SK-N-SH (cell line): ENCODE measurements around the gene NEU4. TPM values are rescaled to one million over a fixed set of nuclear protein-coding genes. Genes with fewer than 3 reads are reported as not detected.
A peak's percentile ranks its signal among the peaks of the same experiment; 100 is the strongest.

Experiments
- CTCF ChIA-PET: fragments of 300-600, 350-600 bp; formaldehyde crosslinking; extraction: SDS; loops from one replicate; lab custom pipeline; 2021; lab: Yijun Ruan, JAX
- POLR2A ChIA-PET: fragments of 350-600 bp; sonication (Branson Sonifier 250); formaldehyde crosslinking; extraction: SDS; loops from one replicate; lab custom pipeline; 2020; ENCODE audit warnings: antibody characterized with exemption, inconsistent platforms; lab: Yijun Ruan, JAX
- DNase-seq: peaks from one replicate; pipeline ENCODE4 v3.0.0; 2012
- H2AFZ ChIP-seq: fragments of 200-600 bp; sonication (generic); 2 replicates; pipeline ENCODE4 v1.8.1; 2016; ENCODE audit warnings: antibody characterized with exemption, mild to moderate bottlenecking, low read depth
- H3F3A ChIP-seq: fragments of 200-600 bp; sonication (generic); replicated peaks from 2 replicates; pipeline ENCODE3; 2016; ENCODE audit warnings: antibody characterized with exemption, mild to moderate bottlenecking; ENCODE audit not compliant: insufficient read depth
- H3K27ac ChIP-seq, 2 experiments: fragments of 200-500 bp in 1 of 2; fragments of 200-600 bp in 1 of 2; sonication (Bioruptor generic) in 1 of 2; sonication (generic), shearing (Covaris generic) in 1 of 2; 2 replicates each; pipeline versions ENCODE4 v1.5.1 to v1.6.1; 2014 to 2016; ENCODE audit warnings: low read depth in 2 of 2, inconsistent platforms in 1 of 2, low read length in 1 of 2, mild to moderate bottlenecking in 1 of 2, mixed read lengths in 1 of 2
- H3K27me3 ChIP-seq: fragments of 200-600 bp; sonication (generic), shearing (Covaris generic); 2 replicates; pipeline ENCODE4 v1.6.1; 2016; ENCODE audit warnings: mixed run types; ENCODE audit not compliant: insufficient read depth
- H3K36me3 ChIP-seq, 2 experiments: fragments of 200-500 bp in 1 of 2; fragments of 200-600 bp in 1 of 2; sonication (Bioruptor generic) in 1 of 2; sonication (generic) in 1 of 2; replicated peaks in 1 of 2; 2 replicates each; pipeline versions ENCODE3 to v1.5.1; 2014 to 2016; ENCODE audit warnings: low read length in 1 of 2, mild to moderate bottlenecking in 1 of 2; ENCODE audit not compliant: insufficient read depth in 2 of 2, control insufficient read depth in 1 of 2
- H3K4me1 ChIP-seq, 2 experiments: fragments of 200-500 bp in 1 of 2; fragments of 200-600 bp in 1 of 2; sonication (Bioruptor generic) in 1 of 2; sonication (generic), shearing (Covaris generic) in 1 of 2; 2 replicates each; pipeline versions ENCODE4 v1.5.1 to v1.6.1; 2014 to 2016; ENCODE audit warnings: low read depth in 1 of 2, low read length in 1 of 2, mixed run types in 1 of 2; ENCODE audit not compliant: insufficient read depth in 2 of 2, control insufficient read depth in 1 of 2
- H3K4me2 ChIP-seq: fragments of 200-600 bp; sonication (generic), shearing (Covaris generic); 2 replicates; pipeline ENCODE4 v1.6.1; 2017; ENCODE audit warnings: mixed run types
- H3K4me3 ChIP-seq, 2 experiments: fragments of 200-500 bp in 1 of 2; fragments of 200-600 bp in 1 of 2; sonication (Bioruptor generic) in 1 of 2; sonication (generic), shearing (Covaris generic) in 1 of 2; 2 replicates each; pipeline versions ENCODE4 v1.5.1 to v1.8.1; 2014 to 2016; ENCODE audit warnings: low read depth in 2 of 2, inconsistent platforms in 1 of 2, low read length in 1 of 2, mild to moderate bottlenecking in 1 of 2, mixed read lengths in 1 of 2, moderate library complexity in 1 of 2
- H3K79me2 ChIP-seq: fragments of 200-600 bp; sonication (generic); 2 replicates; pipeline ENCODE4 v1.8.1; 2017; ENCODE audit warnings: mild to moderate bottlenecking; ENCODE audit not compliant: insufficient read depth
- H3K9ac ChIP-seq: fragments of 200-600 bp; sonication (generic); 2 replicates; pipeline ENCODE4 v1.6.1; 2017; ENCODE audit warnings: mixed run types
- H3K9me2 ChIP-seq: fragments of 200-600 bp; sonication (generic); 2 replicates; pipeline ENCODE4 v1.6.1; 2017; ENCODE audit warnings: mixed run types
- H3K9me3 ChIP-seq: fragments of 200-600 bp; sonication (generic); 2 replicates; pipeline ENCODE4 v1.6.1; 2017; ENCODE audit warnings: mixed run types, mild to moderate bottlenecking, moderate library complexity
- H4K20me1 ChIP-seq: fragments of 200-600 bp; sonication (generic); 2 replicates; pipeline ENCODE4 v1.6.1; 2017; ENCODE audit warnings: mild to moderate bottlenecking, mixed run types; ENCODE audit not compliant: insufficient read depth
- ELF1 ChIP-seq: IDR thresholded peaks from 2 replicates; pipeline ENCODE4 v1.4.0; 2012
- EP300 ChIP-seq, 2 experiments: IDR thresholded peaks; 2 replicates each; pipeline versions ENCODE4 v1.4.0 to v1.6.1; 2012; ENCODE audit warnings: borderline replicate concordance in 1 of 2, low read depth in 1 of 2, low read length in 1 of 2
- GABPA ChIP-seq: IDR thresholded peaks from 2 replicates; pipeline ENCODE4 v1.4.0; 2012; ENCODE audit warnings: low read depth, mild to moderate bottlenecking
- GATA2 ChIP-seq: sonication (generic); formaldehyde crosslinking; IDR thresholded peaks from 2 replicates; pipeline ENCODE4 v1.5.0; 2020; ENCODE audit warnings: mild to moderate bottlenecking, missing genetic modification reagents
- MXI1 ChIP-seq: IDR thresholded peaks from 2 replicates; pipeline ENCODE4 v1.6.1; 2012; ENCODE audit warnings: mild to moderate bottlenecking, low read depth, low read length, improper control_type of control experiment
- NFIC ChIP-seq: IDR thresholded peaks from 2 replicates; pipeline ENCODE4 v1.4.0; 2012; ENCODE audit warnings: borderline replicate concordance
- NRF1 ChIP-seq: IDR thresholded peaks from 2 replicates; pipeline ENCODE4 v1.6.1; 2012; ENCODE audit warnings: low read depth, mild to moderate bottlenecking, low read length
- POLR2AphosphoS5 ChIP-seq: IDR thresholded peaks from 2 replicates; pipeline ENCODE4 v1.6.1; 2012; ENCODE audit warnings: low read depth, low read length
- RCOR1 ChIP-seq: fragments of 150-350 bp; IDR thresholded peaks from 2 replicates; pipeline ENCODE4 v1.6.1; 2017; ENCODE audit warnings: antibody characterized with exemption, low read length
- SIN3A ChIP-seq: IDR thresholded peaks from 2 replicates; pipeline ENCODE4 v1.6.1; 2012; ENCODE audit warnings: low read depth, mild to moderate bottlenecking, low read length, moderate library complexity, borderline replicate concordance
- SMC3 ChIP-seq: IDR thresholded peaks from 2 replicates; pipeline ENCODE4 v1.6.1; 2012; ENCODE audit warnings: low read depth, low read length, improper control_type of control experiment
- TCF12 ChIP-seq: IDR thresholded peaks from 2 replicates; pipeline ENCODE4 v1.4.0; 2012
- WGBS: methylation state at CpG from one replicate; pipeline ENCODE4 v1.1.6; 2017; ENCODE audit warnings: low lambda C conversion rate; 5-methylcytosine and 5-hydroxymethylcytosine counted together
- polyA plus RNA-seq, 3 experiments: library from polyadenylated mRNA; depleted of rRNA; stranded (reverse); fragments of >200 nt; gene quantifications; 2 replicates each; pipeline ENCODE4 v1.2.3, GENCODE V29; 2012
- TF ChIP-seq, protein P1 (sequence below): fragments of 150-350 bp; IDR thresholded peaks from 2 replicates; pipeline ENCODE4 v1.6.1; 2016; ENCODE audit warnings: mild to moderate bottlenecking, low read depth, low read length
- TF ChIP-seq, protein P2 (sequence below): IDR thresholded peaks from 2 replicates; pipeline ENCODE4 v1.4.0; 2012; ENCODE audit warnings: low read depth

The NEU4 gene
- polyA plus RNA-seq, 1 of the 3 experiments (the other 2 are of a cell fraction): 0.05 TPM

DNA sequence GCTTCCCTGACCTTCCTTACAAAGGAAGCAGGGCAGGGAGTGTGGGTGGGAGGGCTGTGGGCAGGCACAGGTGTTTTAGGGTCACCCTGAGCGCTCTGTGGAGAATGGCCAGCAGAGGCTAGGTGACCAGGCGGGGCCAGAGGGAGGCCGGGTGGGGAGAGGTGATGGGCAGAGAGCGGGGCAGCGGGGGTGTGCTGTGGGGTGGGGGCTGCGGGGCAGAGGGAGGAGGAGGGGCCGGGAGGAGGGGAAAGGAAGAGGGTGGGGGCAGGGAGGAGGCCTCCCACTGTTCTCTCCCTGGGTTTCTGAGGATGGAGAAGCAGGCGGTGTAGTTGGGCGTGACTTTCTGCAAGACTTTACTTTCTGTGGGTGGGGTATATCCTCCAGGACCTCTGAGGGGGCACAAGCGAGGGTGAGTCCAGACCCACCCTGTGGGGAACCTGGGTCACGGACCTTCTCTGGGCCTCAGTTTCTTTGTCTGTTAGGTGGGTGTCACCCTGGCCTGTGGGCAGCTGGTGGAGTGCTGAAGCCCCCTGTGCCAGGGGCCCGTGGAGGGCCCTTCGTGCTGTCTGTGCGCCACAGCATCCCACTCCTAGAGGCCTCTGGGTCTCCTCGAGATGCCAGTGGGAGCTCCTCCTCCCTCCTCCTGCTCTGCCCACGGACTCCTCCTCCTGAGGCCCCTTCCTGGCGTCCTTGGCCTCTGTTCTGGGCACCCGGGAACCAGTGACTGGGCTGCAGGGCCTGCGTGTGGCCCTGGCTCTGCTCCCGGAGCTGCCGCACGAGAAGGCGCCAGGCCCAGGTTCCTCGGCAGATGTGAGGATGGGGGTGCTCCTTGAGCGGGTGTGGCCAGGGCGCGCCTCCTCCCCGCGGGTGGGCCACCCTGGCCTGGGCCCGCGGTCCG is 6.3 kb upstream of the NEU4 start:
- no peaks in the 10 kb centered on the region for H3K27me3 ChIP-seq
- H3K27ac ChIP-seq: peak overlapping the region in 1 of 2 experiments; percentile 93; a peak in 1 of 4 replicates
- 93% methylated on average over 18 of the region's 32 CpGs for WGBS
- H3K9me3 ChIP-seq: no peaks in the 10 kb centered on the region
- H2AFZ ChIP-seq: no peak overlapping the region
- POLR2A ChIA-PET: no interaction called here
- no peaks in the 10 kb centered on the region for H3K79me2 ChIP-seq
- no peaks in the 10 kb centered on the region for H3K36me3 ChIP-seq
- H3K4me3 ChIP-seq: no peak overlapping the region
- H3F3A ChIP-seq: no peaks in the 10 kb centered on the region
- peak; percentile 29 for DNase-seq
- H3K9ac ChIP-seq: no peak overlapping the region
- H3K4me2 ChIP-seq: no peak overlapping the region
- peaks cover 6 to 35% of the 10 kb centered on the region in 2 experiments; a peak in 3 of 4 replicates for H3K4me1 ChIP-seq
- no peaks in the 10 kb centered on the region for H4K20me1 ChIP-seq
- TF ChIP-seq, protein P1, sequence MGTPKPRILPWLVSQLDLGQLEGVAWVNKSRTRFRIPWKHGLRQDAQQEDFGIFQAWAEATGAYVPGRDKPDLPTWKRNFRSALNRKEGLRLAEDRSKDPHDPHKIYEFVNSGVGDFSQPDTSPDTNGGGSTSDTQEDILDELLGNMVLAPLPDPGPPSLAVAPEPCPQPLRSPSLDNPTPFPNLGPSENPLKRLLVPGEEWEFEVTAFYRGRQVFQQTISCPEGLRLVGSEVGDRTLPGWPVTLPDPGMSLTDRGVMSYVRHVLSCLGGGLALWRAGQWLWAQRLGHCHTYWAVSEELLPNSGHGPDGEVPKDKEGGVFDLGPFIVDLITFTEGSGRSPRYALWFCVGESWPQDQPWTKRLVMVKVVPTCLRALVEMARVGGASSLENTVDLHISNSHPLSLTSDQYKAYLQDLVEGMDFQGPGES: no peak
- TF ChIP-seq SMC3 (no peak), GABPA (no peak), TCF12 (no peak), NFIC (no peak), MXI1 (no peak), POLR2AphosphoS5 (no peak), RCOR1 (no peak), SIN3A (no peak), ELF1 (no peak), EP300 (IDR thresholded peaks at IDR 0.05; ENCODE audit: borderline replicate concordance in 1 of 2, low read depth in 1 of 2, low read length in 1 of 2) (no peak), NRF1 (no peak)
- TF ChIP-seq, protein P2, sequence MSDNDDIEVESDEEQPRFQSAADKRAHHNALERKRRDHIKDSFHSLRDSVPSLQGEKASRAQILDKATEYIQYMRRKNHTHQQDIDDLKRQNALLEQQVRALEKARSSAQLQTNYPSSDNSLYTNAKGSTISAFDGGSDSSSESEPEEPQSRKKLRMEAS: no peak
- CTCF ChIA-PET: interaction anchor here (1.4 to 2.0 kb wide), 3 partner anchors 68 to 100 kb away, joined by 5 to 7 read pairs (median 5); partner anchors contain the start of genes D2HGDH and ING5
- no peaks in the 10 kb centered on the region for H3K9me2 ChIP-seq

DNA sequence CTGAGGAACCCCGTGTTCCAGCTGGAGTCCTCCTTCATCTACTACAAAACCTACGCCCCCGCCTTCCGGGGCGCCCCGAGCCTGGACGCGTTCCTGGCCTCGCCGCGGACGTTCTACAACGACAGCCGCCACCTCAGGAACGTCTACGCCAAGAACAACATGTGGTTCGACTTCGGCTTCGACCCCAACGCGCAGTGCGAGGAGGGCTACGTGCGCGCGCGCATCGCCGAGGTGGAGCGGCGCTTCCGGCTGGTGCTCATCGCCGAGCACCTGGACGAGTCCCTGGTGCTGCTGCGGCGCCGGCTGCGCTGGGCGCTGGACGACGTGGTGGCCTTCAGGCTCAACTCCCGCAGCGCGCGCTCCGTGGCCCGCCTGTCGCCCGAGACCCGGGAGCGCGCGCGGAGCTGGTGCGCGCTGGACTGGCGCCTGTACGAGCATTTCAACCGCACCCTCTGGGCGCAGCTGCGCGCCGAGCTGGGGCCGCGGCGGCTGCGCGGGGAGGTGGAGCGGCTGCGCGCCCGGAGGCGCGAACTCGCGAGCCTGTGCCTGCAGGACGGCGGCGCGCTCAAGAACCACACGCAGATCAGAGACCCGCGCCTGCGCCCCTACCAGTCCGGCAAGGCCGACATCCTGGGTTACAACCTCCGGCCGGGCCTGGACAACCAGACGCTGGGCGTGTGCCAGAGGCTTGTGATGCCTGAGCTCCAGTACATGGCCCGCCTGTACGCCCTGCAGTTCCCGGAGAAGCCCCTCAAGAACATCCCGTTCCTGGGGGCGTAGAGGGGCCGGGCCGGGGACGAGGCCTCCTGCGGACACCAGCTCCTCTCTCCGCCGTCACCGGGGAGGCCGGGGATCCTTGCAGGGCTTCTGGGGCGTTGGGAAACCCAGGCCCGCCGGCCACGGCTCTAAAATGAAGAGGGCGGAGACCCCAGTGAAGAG is 5.3 kb upstream of the NEU4 start:
- no peak overlapping the region for H3K9ac ChIP-seq
- peak; percentile 75 for DNase-seq
- H2AFZ ChIP-seq: no peak overlapping the region
- H3F3A ChIP-seq: no peaks in the 10 kb centered on the region
- POLR2A ChIA-PET: interaction anchor here (0.8 to 1.8 kb wide), 4 partner anchors 33 to 102 kb away, joined by 3 to 4 read pairs (median 4); partner anchors contain the start of genes D2HGDH and ING5
- H3K27ac ChIP-seq: peak overlapping the region in 1 of 2 experiments; percentile 93; a peak in 2 of 4 replicates
- no peaks in the 10 kb centered on the region for H3K36me3 ChIP-seq
- no peak for TF ChIP-seq GATA2 (CRISPR knock-in tag)
- peak; percentile 52 for TF ChIP-seq NRF1
- WGBS: 72% methylated on average over 18 of the region's 109 CpGs
- no peaks in the 10 kb centered on the region for H4K20me1 ChIP-seq
- no peaks in the 10 kb centered on the region for H3K79me2 ChIP-seq
- H3K4me2 ChIP-seq: peak overlapping the region; percentile 62; the same call in 1 of the 2 replicates
- H3K4me1 ChIP-seq: peaks cover 6 to 33% of the 10 kb centered on the region in 2 experiments
- no peaks in the 10 kb centered on the region for H3K9me3 ChIP-seq
- H3K9me2 ChIP-seq: no peaks in the 10 kb centered on the region
- CTCF ChIA-PET: interaction anchor here (1.2 to 2.0 kb wide), 9 partner anchors 18 to 101 kb away, joined by 3 to 7 read pairs (median 4); partner anchors contain the start of genes D2HGDH, GAL3ST2 and ING5
- peak overlapping the region in 1 of 2 experiments; percentile 24; a peak in 2 of 4 replicates for H3K4me3 ChIP-seq
- H3K27me3 ChIP-seq: no peaks in the 10 kb centered on the region
